K562 (cell line): ENCODE results near the gene PLA2G3.

Source experiments
- CREM ChIP-seq: IDR thresholded peaks from 2 replicates; pipeline ENCODE4 v1.6.1; 2014; ENCODE audit warnings: antibody characterized with exemption, low read depth
- CTCF ChIP-seq, 3 experiments: IDR thresholded peaks in 2 of 3; conservative IDR thresholded peaks in 1 of 3; 2 replicates each; pipeline ENCODE4 v1.5.1; 2011 to 2012; ENCODE audit warnings: low read length in 3 of 3, mild to moderate bottlenecking in 3 of 3, control low read depth in 2 of 3, improper control_type of control experiment in 1 of 3, inconsistent platforms in 1 of 3, low read depth in 1 of 3, mixed read lengths in 1 of 3, moderate library complexity in 1 of 3; ENCODE audit not compliant: insufficient read depth in 2 of 3
- LARP7 ChIP-seq: fragments of 450-650 bp; IDR thresholded peaks from 2 replicates; pipeline ENCODE4 v1.6.1; 2016

GRCh38 chr22:31134688-31135087 lies 5.6 kb downstream of the PLA2G3 start:
- no peak for TF ChIP-seq CTCF (IDR thresholded peaks at IDR 0.05 in 2 of 3, conservative IDR thresholded peaks at IDR 0.05 in 1 of 3; ENCODE audit: insufficient read depth in 2 of 3, low read depth in 1 of 3, low read length in 3 of 3)
- TF ChIP-seq CREM, result no peak
- no peak for TF ChIP-seq LARP7
